ENCODE data around the gene TALDO1.
A peak's percentile ranks its signal among the peaks of the same experiment; 100 is the strongest.

Gene TALDO1

GRCh38 chr11:779955-780532 is 32.8 kb downstream of the TALDO1 start:
- no peak overlapping the region for H3K4me3 ChIP-seq (ENCODE audit: low read depth, low read length)
- no peaks in the 10 kb centered on the region for H3K9me3 ChIP-seq (ENCODE audit: control insufficient read depth, insufficient read depth, low read depth, low read length)
- no peak overlapping the region for H3K27ac ChIP-seq (ENCODE audit: low read depth, low read length)
- H3K36me3 ChIP-seq (ENCODE audit: control insufficient read depth, insufficient read depth, low read length), result peaks cover 12% of the 10 kb centered on the region; the same call in 1 of the 2 replicates
- H3K27me3 ChIP-seq (ENCODE audit: control insufficient read depth, insufficient read depth, low read length), result no peaks in the 10 kb centered on the region
- peaks cover 36% of the 10 kb centered on the region for H3K4me1 ChIP-seq (ENCODE audit: control insufficient read depth, insufficient read depth, low read length)
- no peak overlapping the region for H3K9ac ChIP-seq (ENCODE audit: low read length)

- peaks cover 11% of the 10 kb centered on the region; the same call in 1 of the 2 replicates for H3K36me3 ChIP-seq (ENCODE audit: control insufficient read depth, insufficient read depth, low read length)
- no peaks in the 10 kb centered on the region for H3K9me3 ChIP-seq (ENCODE audit: control insufficient read depth, insufficient read depth, low read depth, low read length)
- H3K27ac ChIP-seq (ENCODE audit: low read depth, low read length), result no peak overlapping the region
- H3K27me3 ChIP-seq (ENCODE audit: control insufficient read depth, insufficient read depth, low read length), result no peaks in the 10 kb centered on the region
- H3K4me3 ChIP-seq (ENCODE audit: low read depth, low read length), result no peak overlapping the region
- H3K4me1 ChIP-seq (ENCODE audit: control insufficient read depth, insufficient read depth, low read length), result peaks cover 30% of the 10 kb centered on the region
- no peak overlapping the region for H3K9ac ChIP-seq (ENCODE audit: low read length)
These were observed 35.3 kb downstream of the TALDO1 start for GRCh38 chr11:782264-783174.

- Histone ChIP-seq H3K27me3 (ENCODE audit: control insufficient read depth, insufficient read depth, low read length) (no peaks in the 10 kb centered on the region), H3K9me3 (ENCODE audit: control insufficient read depth, insufficient read depth, low read depth, low read length) (no peaks in the 10 kb centered on the region), H3K4me3 (ENCODE audit: low read depth, low read length) (peak overlapping the region; percentile 36), H3K4me1 (ENCODE audit: control insufficient read depth, insufficient read depth, low read length) (peaks cover 24% of the 10 kb centered on the region), H3K9ac (ENCODE audit: low read length) (no peak overlapping the region), H3K27ac (ENCODE audit: low read depth, low read length) (no peak overlapping the region), H3K36me3 (ENCODE audit: control insufficient read depth, insufficient read depth, low read length) (peaks cover 11% of the 10 kb centered on the region; the same call in 1 of the 2 replicates)
These were observed 36.3 kb downstream of the TALDO1 start for GRCh38 chr11:783581-784015.

DNA sequence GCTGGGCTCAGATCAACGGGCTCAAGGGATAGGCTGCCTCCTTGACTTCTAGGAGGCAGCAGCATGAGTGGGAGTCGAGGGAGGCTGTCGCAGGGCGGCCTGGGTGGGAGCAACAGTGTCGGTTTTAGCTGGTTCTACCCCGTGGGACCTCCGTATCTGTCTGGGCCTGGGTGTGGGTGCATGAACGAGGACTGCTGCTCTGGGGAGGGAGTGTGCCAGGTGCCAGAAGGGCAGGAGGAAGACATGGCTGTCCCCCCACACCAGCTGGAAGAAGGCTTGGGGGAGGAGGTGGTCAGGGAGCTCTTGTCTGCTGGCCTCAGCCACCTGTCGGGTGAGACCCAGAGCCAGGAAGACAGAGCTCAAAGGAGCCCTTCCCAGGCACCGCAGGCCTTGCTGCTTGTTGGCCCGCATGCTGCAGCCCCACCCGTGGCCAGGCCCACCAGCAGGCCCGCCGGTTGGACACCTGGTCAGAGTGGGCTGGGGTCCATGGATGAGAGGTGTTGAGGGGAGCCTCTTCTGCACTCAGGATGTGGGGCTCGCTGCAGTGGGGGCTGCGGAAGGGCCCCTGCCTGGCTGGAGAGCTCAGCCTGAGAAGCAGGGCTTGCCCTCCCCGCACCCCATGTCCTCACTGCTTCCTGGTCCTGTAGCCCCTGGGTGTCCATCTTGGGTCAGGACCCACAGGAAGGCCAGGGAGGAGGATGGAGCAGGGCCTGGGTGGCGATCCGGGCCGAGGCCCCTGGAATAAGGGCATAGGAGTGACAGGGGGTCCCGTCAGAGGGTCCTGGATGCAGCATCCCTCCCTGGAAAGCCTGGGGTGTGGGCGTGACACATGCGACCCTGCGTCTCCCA is 39.2 kb downstream of the TALDO1 start:
- Histone ChIP-seq H3K27me3 (ENCODE audit: control insufficient read depth, insufficient read depth, low read length) (peaks cover 4% of the 10 kb centered on the region; the same call in 1 of the 2 replicates), H3K36me3 (ENCODE audit: control insufficient read depth, insufficient read depth, low read length) (no peaks in the 10 kb centered on the region), H3K9me3 (ENCODE audit: control insufficient read depth, insufficient read depth, low read depth, low read length) (no peaks in the 10 kb centered on the region), H3K4me3 (ENCODE audit: low read depth, low read length) (no peak overlapping the region), H3K9ac (ENCODE audit: low read length) (no peak overlapping the region), H3K27ac (ENCODE audit: low read depth, low read length) (no peak overlapping the region), H3K4me1 (ENCODE audit: control insufficient read depth, insufficient read depth, low read length) (peaks cover 32% of the 10 kb centered on the region)

GRCh38 chr11:787084-787675 is 39.9 kb downstream of the TALDO1 start:
- Histone ChIP-seq H3K9ac (ENCODE audit: low read length) (no peak overlapping the region), H3K4me1 (ENCODE audit: control insufficient read depth, insufficient read depth, low read length) (peaks cover 24% of the 10 kb centered on the region), H3K9me3 (ENCODE audit: control insufficient read depth, insufficient read depth, low read depth, low read length) (no peaks in the 10 kb centered on the region), H3K27ac (ENCODE audit: low read depth, low read length) (no peak overlapping the region), H3K27me3 (ENCODE audit: control insufficient read depth, insufficient read depth, low read length) (peaks cover 4% of the 10 kb centered on the region; the same call in 1 of the 2 replicates), H3K4me3 (ENCODE audit: low read depth, low read length) (no peak overlapping the region), H3K36me3 (ENCODE audit: control insufficient read depth, insufficient read depth, low read length) (no peaks in the 10 kb centered on the region)

GRCh38 chr11:788009-788640 is 40.9 kb downstream of the TALDO1 start:
- H3K4me1 ChIP-seq (ENCODE audit: control insufficient read depth, insufficient read depth, low read length), result peaks cover 15% of the 10 kb centered on the region
- no peak overlapping the region for H3K4me3 ChIP-seq (ENCODE audit: low read depth, low read length)
- no peaks in the 10 kb centered on the region for H3K9me3 ChIP-seq (ENCODE audit: control insufficient read depth, insufficient read depth, low read depth, low read length)
- peaks cover 4% of the 10 kb centered on the region; the same call in 1 of the 2 replicates for H3K27me3 ChIP-seq (ENCODE audit: control insufficient read depth, insufficient read depth, low read length)
- H3K9ac ChIP-seq (ENCODE audit: low read length), result no peak overlapping the region
- no peaks in the 10 kb centered on the region for H3K36me3 ChIP-seq (ENCODE audit: control insufficient read depth, insufficient read depth, low read length)
- H3K27ac ChIP-seq (ENCODE audit: low read depth, low read length), result no peak overlapping the region

DNA sequence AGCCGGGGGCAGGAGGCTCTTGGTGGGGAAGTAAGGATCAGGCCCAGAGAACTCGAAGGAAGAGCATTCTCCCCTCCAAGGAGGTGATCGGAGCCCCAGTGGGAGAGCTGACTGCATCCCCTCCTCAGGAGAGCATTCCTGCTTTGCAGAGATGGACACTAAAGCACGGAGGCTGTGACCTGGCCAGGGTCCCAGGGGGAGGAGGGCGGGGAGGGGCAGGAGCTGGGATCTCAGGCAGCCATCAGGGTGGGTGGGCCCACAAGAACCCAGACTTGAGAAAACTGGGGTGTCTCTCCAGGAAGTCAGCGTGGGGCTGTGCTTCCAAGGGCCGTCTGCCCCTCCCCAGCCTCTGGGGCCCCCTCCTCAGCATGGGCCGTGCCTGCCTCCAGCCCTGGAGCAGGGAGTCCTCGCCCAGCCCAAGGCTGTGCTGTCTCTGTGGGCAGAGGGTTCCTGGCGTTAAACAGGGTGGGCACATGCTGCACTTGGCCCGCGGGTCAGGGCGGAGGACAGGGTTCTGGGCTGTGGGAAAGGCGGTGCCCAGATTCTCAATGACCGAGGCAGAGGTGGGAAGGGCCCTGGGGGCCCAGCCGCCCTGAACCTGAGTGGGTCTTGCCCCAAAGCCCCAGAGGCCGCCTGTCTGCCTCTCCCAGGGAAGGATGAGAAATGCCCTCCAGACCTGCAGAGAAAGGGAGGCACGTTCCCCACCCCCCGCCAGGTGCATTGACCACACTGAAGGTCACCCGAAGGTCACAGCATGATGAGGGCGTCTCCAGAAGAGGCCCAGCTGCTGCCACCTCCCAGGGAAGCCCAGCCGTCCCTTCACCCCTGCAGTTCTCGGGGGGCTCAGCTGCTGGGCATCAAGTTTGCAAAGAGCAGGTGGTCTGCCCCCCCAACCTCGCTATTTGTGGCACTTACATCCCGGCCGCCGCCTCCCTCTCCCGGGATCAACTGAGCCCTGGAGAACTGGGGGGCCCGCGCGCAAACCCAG is 42.0 kb downstream of the TALDO1 start:
- H3K4me3 ChIP-seq (ENCODE audit: low read depth, low read length), result no peak overlapping the region
- H3K9me3 ChIP-seq (ENCODE audit: control insufficient read depth, insufficient read depth, low read depth, low read length), result no peaks in the 10 kb centered on the region
- peaks cover 9% of the 10 kb centered on the region for H3K4me1 ChIP-seq (ENCODE audit: control insufficient read depth, insufficient read depth, low read length)
- H3K27me3 ChIP-seq (ENCODE audit: control insufficient read depth, insufficient read depth, low read length), result peaks cover 4% of the 10 kb centered on the region; the same call in 1 of the 2 replicates
- H3K27ac ChIP-seq (ENCODE audit: low read depth, low read length), result no peak overlapping the region
- peaks cover 7% of the 10 kb centered on the region; the same call in 1 of the 2 replicates for H3K36me3 ChIP-seq (ENCODE audit: control insufficient read depth, insufficient read depth, low read length)
- H3K9ac ChIP-seq (ENCODE audit: low read length), result no peak overlapping the region

DNA sequence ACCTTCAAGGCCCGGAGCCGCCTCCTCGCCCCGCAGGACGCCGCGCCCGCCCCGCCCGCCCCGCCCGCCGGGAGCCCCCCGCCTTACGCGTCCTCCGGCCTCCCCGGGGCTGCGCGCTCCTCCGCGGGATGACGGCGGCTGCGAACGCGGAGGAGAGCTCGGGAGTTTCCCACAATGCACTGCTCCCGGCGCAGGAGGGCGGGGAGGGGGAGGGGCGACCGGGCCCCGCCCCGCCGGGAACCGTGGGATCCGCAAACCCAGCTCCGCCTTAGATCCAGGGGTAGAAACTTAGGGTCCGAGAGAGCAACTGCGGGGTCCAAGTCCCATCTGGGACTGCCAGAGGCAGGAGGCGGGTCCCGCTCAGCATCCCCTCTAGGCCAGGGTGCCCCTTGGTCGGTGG is 42.7 kb downstream of the TALDO1 start, which contains the start of gene CEND1:
Gene CEND1 (minus strand): TSS at position 148 of the 400 bp plus-strand sequence. CDS start 1,514 bp downstream, outside the sequence.
- H3K9ac ChIP-seq (ENCODE audit: low read length), result no peak within 1 kb of the TSS
- H3K27me3 ChIP-seq (ENCODE audit: control insufficient read depth, insufficient read depth, low read length), result peaks cover 4% of the 10 kb centered on the region; the same call in 1 of the 2 replicates
- no peaks in the 10 kb centered on the region for H3K9me3 ChIP-seq (ENCODE audit: control insufficient read depth, insufficient read depth, low read depth, low read length)
- H3K4me1 ChIP-seq (ENCODE audit: control insufficient read depth, insufficient read depth, low read length), result peaks cover 9% of the 10 kb centered on the region
- H3K36me3 ChIP-seq (ENCODE audit: control insufficient read depth, insufficient read depth, low read length), result peaks cover 12% of the 10 kb centered on the region; the same call in 1 of the 2 replicates
- peak within 1 kb of the TSS; percentile 27; the same call in 1 of the 2 replicates for H3K4me3 ChIP-seq (ENCODE audit: low read depth, low read length)
- no peak within 1 kb of the TSS for H3K27ac ChIP-seq (ENCODE audit: low read depth, low read length)
